GM21576 (cell line): ENCODE measurements around the gene PDE1C.
"Not testable (repeated sequence)": the region's sequence is repeated elsewhere in the genome, so short reads cannot be mapped to it uniquely, and the experiment has no call there.

Experiments used
- ATAC-seq: cut with Tn5 transposase; IDR thresholded peaks from one replicate; pipeline ENCODE4 v1.9.1; 2021; ENCODE audit warnings: mild to moderate bottlenecking, moderate library complexity; ENCODE audit not compliant: unreplicated experiment

The PDE1C gene

GRCh38 chr7:32070406-32071360 is at the start of gene PDE1C:
TSS of gene PDE1C (minus strand) at chr7:32070407.
- ATAC-seq, result no peak

DNA sequence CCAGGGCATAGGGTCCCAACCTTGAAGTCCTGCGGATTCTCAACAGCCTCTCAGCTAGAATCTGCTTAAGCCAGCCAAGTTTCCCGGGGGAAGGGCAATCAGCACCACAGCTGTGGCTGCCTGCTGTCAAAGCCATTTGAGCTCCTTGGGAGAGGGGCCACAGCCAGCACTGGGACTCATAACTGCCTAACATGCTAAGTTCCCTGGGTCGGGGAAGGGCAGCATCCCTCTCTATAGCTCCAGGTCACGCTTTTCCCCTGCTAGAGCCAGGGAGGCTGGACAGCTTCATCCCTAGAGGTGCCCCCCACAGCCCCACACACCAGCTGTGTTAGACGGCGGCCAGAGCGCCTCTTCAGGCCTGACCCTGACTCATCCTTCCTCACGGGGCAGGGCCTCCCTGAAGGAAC is 49.6 kb upstream of the PDE1C start:
- ATAC-seq, result no peak

GRCh38 chr7:32117837-32118236 is 47.6 kb upstream of the PDE1C start:
- ATAC-seq, result no peak

DNA sequence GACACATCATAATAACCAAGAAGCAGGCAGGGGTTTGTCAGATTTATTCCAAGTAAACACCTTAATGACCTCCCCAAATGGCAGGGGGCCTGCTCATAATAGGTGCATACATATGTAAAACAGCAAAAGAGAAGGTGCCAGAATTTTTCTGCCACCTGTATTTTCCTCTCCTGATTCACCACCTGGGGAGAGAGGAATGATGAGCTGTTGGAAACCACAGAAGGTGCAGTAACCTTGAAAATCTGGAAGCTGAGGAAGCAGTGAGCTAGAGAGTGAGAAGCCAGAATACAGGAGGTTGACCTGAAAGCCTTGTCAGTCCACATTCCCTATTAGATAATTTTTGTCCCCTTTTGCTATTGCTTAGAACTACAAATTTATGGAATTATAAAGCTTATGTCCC is 46.2 kb upstream of the PDE1C start:
- ATAC-seq, result no peak

DNA sequence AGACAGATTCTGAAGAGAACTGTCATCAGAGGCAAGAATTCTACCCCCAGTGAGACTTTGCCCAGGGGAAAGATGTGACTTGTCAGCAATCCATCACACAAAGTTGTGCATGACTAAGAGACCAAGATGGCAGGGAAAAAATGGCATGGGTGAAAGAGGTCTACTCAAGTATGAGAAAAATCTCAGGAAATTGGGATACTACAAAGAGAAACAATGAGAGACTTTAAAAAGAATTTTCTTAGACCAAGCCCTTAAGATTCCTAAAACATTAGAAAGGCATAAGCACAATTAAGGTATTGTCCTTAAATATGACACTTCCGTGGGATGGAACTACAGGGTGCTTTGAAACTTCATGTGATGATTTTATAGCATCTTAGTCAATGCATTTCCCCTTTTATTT is 45.6 kb upstream of the PDE1C start:
- ATAC-seq, result no peak

DNA sequence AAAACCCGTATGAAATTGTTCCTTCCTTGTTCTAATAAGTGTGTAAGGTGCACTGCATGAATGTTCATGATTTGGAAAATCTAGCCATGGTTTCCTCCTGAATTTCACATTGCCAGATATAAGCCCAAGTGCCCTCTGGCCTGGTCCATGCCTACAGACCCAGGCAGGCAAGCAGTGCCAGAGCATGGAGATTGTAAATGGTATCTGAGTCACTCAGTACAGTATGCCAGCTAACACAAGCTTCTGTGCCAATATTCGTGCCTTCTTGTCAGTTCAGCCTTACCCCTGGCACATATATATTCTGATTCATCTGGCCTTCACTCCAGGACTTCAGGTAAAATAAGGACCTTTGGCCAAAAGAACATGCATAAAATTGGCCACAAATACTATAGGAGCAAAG is 38.4 kb upstream of the PDE1C start:
- no peak for ATAC-seq

DNA sequence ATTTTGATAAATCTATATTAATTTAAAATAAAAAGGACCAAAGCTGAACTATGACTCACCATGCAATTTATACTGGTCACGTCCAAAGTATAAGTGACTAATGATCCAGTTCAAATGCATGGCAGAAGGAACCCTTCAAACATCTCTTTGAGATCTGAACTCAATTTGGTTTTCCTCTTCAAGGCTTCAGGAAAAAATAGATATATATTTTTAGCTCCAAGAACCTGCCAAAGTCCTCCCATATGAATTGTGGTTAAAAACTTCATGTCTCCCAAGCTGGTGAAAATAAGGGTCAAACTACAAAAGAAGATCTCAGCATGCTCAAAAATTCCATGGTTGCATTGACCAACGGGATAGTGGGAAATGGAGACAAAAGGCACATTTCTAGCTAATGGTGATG is 34.6 kb upstream of the PDE1C start:
- ATAC-seq, result no peak

DNA sequence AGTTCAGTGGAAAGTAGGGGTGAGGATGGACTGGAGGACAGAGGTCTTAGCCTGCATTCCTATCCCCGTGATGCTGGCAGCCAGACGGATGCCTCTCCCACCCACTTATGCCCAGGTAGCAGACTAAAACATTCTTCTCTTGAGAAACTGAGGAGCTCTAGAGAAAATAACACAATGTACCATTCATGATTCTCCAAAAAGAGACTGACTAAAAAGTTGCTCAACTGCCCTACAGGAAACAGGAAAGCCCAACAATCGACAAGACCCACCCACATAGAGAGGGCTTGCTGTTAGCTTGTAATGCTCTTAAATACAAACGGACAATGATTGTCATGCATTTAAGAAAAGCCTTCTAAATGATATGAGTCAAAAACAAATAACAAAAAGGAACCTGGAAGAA is 33.2 kb upstream of the PDE1C start:
- no peak for ATAC-seq

- ATAC-seq, result no peak
These were observed 32.2 kb upstream of the PDE1C start for GRCh38 chr7:32102432-32102873.

DNA sequence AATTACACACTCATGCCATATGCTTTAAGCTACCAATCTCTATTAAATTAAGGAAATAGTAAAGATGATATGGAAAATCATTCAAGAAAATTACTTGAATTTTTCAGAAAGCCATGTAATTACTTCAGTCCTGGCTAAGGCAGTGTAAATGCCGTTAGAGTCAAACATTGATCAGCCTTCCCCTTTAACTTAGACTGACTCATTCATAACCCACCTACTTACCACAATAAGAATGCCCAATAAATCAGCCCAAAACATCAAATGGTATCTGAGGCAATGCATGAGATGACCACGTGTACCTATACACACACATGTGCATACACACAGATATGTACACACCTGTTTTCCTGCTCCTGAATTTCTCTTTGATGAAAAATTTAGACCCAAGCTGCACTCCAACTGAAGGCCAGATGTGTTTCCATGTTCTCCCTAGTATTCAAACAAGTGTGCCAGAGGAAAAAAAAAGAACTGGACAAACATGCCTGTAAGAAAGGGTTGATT is 30.2 kb upstream of the PDE1C start:
- ATAC-seq, result no peak

DNA sequence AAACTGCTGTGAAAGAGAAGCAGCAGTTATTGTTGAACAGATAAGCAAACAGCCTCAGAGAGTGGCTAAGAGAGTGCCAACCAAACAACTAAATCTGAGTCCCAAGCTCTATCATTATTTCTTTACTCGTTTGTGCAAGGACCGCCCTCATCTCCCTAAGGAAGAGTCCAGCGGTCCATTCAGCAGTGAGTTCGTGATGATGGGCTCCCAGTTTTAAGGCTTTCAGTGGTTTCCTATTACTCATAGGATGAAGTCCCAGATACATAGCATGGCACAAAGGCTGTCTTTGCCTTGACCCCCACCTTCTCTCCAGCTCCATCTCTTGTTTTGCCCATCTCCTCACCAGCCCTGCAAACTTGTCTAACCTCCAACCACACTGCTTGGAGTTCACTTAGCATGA is 24.3 kb upstream of the PDE1C start:
- no peak for ATAC-seq

- no peak for ATAC-seq
These were observed 23.5 kb upstream of the PDE1C start for GRCh38 chr7:32093415-32094408.

GRCh38 chr7:32092346-32092745 is 22.1 kb upstream of the PDE1C start:
- no peak for ATAC-seq

- ATAC-seq, result no peak
These were observed 21.5 kb upstream of the PDE1C start for GRCh38 chr7:32091608-32092210.

DNA sequence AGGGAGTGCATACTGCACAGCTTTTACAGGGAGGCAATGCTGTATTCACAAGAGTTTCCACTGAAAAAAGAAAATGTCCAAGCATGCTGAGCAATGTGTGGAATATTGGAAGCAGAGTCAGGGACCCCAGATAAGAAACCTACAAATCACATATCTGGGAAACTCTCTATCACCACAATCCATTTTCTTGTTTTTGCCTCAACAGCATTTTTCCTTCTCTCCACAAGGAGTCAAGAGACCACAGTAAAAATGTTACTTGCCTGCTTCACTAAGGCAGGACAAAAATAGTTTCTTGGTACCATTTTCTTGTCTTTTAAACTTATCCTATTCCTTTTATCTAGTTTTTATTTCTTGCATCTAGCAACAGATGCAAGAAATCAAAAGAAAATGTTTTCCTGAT is 19.5 kb upstream of the PDE1C start:
- no peak for ATAC-seq

GRCh38 chr7:32089256-32089655 is 19.0 kb upstream of the PDE1C start:
- ATAC-seq, result no peak

DNA sequence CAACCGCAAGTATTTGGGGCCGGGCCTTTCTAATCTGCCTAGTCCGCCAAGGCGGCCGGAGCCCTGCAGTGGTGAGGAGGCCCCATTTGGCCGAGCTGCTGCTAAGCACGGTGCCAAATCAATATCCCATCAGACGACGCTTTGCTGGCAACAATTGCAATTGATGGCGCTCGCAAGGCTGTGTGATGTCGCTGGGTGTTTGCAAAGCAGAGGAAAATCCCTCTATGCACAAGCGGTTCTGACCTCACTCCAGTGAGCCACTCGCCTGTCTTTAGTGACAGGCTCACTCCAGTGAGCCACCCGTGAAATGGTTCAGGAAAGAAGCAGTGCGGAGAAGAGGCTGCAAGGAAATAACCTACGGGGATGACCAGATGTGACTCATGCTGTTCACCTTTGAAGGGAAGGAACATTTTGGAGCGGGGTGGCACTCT is 18.3 kb upstream of the PDE1C start:
- ATAC-seq, result no peak

DNA sequence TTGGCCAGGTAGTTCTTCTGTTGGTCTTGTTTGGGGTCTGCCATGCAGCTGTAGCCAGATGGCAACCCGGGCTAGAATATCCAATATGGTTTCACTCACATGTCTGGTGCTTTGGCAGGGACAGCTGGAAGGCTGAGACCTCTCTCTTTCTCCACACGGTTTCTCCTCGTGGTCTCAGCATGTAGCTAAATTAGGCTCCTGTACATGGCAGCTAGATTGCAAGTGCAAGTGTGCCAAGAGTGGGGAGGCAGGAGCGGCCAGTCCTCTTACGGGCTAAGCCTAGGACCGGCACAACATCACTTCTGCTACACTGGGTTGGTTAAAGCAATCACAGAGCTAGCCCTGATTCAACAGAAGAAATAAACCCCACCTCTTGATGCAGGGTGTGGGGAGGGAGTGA is 9.3 kb upstream of the PDE1C start:
- ATAC-seq, result no peak

GRCh38 chr7:32078824-32079223 is 8.6 kb upstream of the PDE1C start:
- ATAC-seq, result no peak

GRCh38 chr7:32077806-32078205 is 7.6 kb upstream of the PDE1C start:
- ATAC-seq, result no peak

- not testable (repeated sequence) for ATAC-seq
These were observed 6.6 kb upstream of the PDE1C start for GRCh38 chr7:32076802-32077201.
